ENCODE data around the gene KNCN.

DNA sequence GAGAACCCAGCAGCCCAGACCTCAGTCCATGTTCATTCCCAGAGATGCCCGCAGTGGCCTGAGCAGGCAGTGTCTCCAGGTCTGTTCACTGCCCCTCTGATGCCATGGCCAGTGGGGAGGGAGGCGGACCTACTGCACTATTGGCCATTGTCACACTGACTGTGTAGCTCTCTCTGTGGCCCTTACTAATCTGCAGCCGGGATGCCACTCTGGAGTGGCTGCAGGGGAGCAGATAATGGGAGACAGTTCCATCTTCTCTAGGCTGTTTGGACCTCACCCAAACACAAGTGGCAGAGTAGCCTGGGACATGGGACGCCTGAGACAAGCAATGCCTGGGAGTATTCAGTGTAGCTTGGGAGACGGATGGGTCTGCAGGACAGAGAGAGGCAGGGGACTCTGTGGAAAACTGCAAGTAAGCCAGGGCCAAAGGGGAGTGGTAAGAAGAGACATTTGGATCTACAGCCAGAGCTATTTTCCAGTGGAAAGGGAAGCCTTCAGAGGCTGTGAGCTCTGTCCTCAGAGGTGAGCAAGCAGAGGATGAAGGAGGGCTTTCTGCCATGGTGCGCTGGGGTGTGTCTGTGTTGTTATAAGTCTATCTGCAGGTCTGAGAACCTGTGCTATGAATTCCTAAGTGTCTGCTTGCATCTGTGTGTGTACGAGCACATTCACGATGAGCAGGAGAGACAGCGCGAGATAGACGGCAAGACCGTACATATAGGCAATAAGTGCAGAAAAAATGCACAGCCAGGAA is 35.1 kb downstream of the KNCN start:
- no peak for TF ChIP-seq TEAD1 (CRISPR knock-in tag; IDR thresholded peaks at IDR 0.05)
- TF ChIP-seq TP53 (CRISPR knock-in tag; IDR thresholded peaks at IDR 0.05) = no peak
- no peak for TF ChIP-seq MXD4 (CRISPR knock-in tag; IDR thresholded peaks at IDR 0.05; ENCODE audit: borderline replicate concordance)
- TF ChIP-seq, protein P1, sequence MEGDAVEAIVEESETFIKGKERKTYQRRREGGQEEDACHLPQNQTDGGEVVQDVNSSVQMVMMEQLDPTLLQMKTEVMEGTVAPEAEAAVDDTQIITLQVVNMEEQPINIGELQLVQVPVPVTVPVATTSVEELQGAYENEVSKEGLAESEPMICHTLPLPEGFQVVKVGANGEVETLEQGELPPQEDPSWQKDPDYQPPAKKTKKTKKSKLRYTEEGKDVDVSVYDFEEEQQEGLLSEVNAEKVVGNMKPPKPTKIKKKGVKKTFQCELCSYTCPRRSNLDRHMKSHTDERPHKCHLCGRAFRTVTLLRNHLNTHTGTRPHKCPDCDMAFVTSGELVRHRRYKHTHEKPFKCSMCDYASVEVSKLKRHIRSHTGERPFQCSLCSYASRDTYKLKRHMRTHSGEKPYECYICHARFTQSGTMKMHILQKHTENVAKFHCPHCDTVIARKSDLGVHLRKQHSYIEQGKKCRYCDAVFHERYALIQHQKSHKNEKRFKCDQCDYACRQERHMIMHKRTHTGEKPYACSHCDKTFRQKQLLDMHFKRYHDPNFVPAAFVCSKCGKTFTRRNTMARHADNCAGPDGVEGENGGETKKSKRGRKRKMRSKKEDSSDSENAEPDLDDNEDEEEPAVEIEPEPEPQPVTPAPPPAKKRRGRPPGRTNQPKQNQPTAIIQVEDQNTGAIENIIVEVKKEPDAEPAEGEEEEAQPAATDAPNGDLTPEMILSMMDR (IDR thresholded peaks at IDR 0.05) = no peak
- TF ChIP-seq, protein P2, sequence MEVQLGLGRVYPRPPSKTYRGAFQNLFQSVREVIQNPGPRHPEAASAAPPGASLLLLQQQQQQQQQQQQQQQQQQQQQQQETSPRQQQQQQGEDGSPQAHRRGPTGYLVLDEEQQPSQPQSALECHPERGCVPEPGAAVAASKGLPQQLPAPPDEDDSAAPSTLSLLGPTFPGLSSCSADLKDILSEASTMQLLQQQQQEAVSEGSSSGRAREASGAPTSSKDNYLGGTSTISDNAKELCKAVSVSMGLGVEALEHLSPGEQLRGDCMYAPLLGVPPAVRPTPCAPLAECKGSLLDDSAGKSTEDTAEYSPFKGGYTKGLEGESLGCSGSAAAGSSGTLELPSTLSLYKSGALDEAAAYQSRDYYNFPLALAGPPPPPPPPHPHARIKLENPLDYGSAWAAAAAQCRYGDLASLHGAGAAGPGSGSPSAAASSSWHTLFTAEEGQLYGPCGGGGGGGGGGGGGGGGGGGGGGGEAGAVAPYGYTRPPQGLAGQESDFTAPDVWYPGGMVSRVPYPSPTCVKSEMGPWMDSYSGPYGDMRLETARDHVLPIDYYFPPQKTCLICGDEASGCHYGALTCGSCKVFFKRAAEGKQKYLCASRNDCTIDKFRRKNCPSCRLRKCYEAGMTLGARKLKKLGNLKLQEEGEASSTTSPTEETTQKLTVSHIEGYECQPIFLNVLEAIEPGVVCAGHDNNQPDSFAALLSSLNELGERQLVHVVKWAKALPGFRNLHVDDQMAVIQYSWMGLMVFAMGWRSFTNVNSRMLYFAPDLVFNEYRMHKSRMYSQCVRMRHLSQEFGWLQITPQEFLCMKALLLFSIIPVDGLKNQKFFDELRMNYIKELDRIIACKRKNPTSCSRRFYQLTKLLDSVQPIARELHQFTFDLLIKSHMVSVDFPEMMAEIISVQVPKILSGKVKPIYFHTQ (CRISPR knock-in tag; IDR thresholded peaks at IDR 0.05) = no peak
- TF ChIP-seq MYBL2 (CRISPR knock-in tag; IDR thresholded peaks at IDR 0.05) = no peak
- no peak for TF ChIP-seq NFE2L1 (CRISPR knock-in tag; IDR thresholded peaks at IDR 0.05)
- TF ChIP-seq ELF4 (CRISPR knock-in tag; IDR thresholded peaks at IDR 0.05; ENCODE audit: low read depth) = no peak
- TF ChIP-seq, protein P3, sequence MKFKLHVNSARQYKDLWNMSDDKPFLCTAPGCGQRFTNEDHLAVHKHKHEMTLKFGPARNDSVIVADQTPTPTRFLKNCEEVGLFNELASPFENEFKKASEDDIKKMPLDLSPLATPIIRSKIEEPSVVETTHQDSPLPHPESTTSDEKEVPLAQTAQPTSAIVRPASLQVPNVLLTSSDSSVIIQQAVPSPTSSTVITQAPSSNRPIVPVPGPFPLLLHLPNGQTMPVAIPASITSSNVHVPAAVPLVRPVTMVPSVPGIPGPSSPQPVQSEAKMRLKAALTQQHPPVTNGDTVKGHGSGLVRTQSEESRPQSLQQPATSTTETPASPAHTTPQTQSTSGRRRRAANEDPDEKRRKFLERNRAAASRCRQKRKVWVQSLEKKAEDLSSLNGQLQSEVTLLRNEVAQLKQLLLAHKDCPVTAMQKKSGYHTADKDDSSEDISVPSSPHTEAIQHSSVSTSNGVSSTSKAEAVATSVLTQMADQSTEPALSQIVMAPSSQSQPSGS (CRISPR knock-in tag; IDR thresholded peaks at IDR 0.05; ENCODE audit: borderline replicate concordance, low read depth) = no peak
- TF ChIP-seq, protein P4, sequence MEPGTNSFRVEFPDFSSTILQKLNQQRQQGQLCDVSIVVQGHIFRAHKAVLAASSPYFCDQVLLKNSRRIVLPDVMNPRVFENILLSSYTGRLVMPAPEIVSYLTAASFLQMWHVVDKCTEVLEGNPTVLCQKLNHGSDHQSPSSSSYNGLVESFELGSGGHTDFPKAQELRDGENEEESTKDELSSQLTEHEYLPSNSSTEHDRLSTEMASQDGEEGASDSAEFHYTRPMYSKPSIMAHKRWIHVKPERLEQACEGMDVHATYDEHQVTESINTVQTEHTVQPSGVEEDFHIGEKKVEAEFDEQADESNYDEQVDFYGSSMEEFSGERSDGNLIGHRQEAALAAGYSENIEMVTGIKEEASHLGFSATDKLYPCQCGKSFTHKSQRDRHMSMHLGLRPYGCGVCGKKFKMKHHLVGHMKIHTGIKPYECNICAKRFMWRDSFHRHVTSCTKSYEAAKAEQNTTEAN (CRISPR knock-in tag; IDR thresholded peaks at IDR 0.05) = no peak
- TF ChIP-seq NR1H2 (CRISPR knock-in tag; IDR thresholded peaks at IDR 0.05) = no peak
- TF ChIP-seq GTF2I (CRISPR knock-in tag; conservative IDR thresholded peaks at IDR 0.05) = no peak

All from WTC11 (cell line).